Transverse colon (tissue), 4 donors: ENCODE data around the gene WDR27. TPM values are rescaled to one million over a fixed set of nuclear protein-coding genes. Genes with fewer than 3 reads are reported as not detected.

Source experiments
- DNase-seq: peaks from one replicate; pipeline ENCODE4 v3.0.0-alpha.2; 2019
- H3K27ac ChIP-seq, 4 donors: fragments of 200-600 bp; sonication (generic); 2 replicates each; pipeline ENCODE4 v1.5.1; 2016 to 2018; ENCODE audit warnings: inconsistent platforms in 4 of 4
- H3K27me3 ChIP-seq: fragments of 200-600 bp; sonication (generic); 2 replicates; pipeline ENCODE4 v1.5.1; 2017; ENCODE audit warnings: inconsistent platforms
- H3K36me3 ChIP-seq, 4 donors: fragments of 200-600 bp; sonication (generic); 2 replicates each; pipeline ENCODE4 v1.5.1; 2017 to 2019; ENCODE audit warnings: inconsistent platforms in 4 of 4
- H3K4me1 ChIP-seq, 4 donors: fragments of 200-600 bp; sonication (generic); 2 replicates each; pipeline ENCODE4 v1.5.1; 2017 to 2020; ENCODE audit warnings: inconsistent platforms in 4 of 4
- H3K4me3 ChIP-seq, 4 donors: fragments of 200-600 bp; sonication (generic); 1 replicate in 1 of 4; 2 replicates in 3 of 4; pipeline versions ENCODE4 v1.5.1 to v1.6.1; 2017 to 2019; ENCODE audit warnings: inconsistent platforms in 4 of 4
- H3K9me3 ChIP-seq, 2 donors: fragments of 200-600 bp; sonication (generic); 2 replicates each; pipeline ENCODE4 v1.5.1; 2017 to 2019; ENCODE audit warnings: inconsistent platforms in 2 of 2
- EP300 ChIP-seq: sonication (generic); formaldehyde crosslinking; IDR thresholded peaks from one replicate; pipeline ENCODE4 v1.6.1; 2017; ENCODE audit warnings: antibody characterized with exemption, low read depth
- POLR2A ChIP-seq: fragments of 450-650 bp; IDR thresholded peaks from one replicate; pipeline ENCODE4 v1.6.1; 2016; ENCODE audit warnings: antibody characterized with exemption, mild to moderate bottlenecking, moderate library complexity
- POLR2AphosphoS5 ChIP-seq, 3 donors: sonication (generic); formaldehyde crosslinking; IDR thresholded peaks; one replicate each; pipeline ENCODE4 v1.6.1; 2016; ENCODE audit warnings: antibody characterized with exemption in 3 of 3
- WGBS, 2 donors: methylation state at CpG; one replicate each; pipeline ENCODE4 v1.1.5; 2018; ENCODE audit warnings: low coverage in 1 of 2; 5-methylcytosine and 5-hydroxymethylcytosine counted together
- in situ Hi-C, 4 donors: fragments of 200-750 bp; cut with MboI; loops; one replicate each; pipeline versions ENCODE4 v1.15.0 to v1.15.1; 2017; ENCODE audit warnings: low sequenced_read_pairs in 3 of 4, low pct_ligation_motif_present in 1 of 4, low pct_unique_long_range_greater_than_20kb in 1 of 4
- intact Hi-C: fragments of 100-400 bp; cut with DNase I; formaldehyde crosslinking; loops from one replicate; pipeline ENCODE4 v1.15.1; 2023; ENCODE audit warnings: low total_unique reads
- total RNA-seq, 4 donors: library from RNA; depleted of rRNA; stranded (reverse); fragments of >200 nt; gene quantifications; one replicate each; pipeline ENCODE4 v1.1.0, GENCODE V29; 2016
- TF ChIP-seq, protein P1 (sequence below), 5 experiments: fragments of 200-600 bp in 3 of 5; fragments of 450-650 bp in 2 of 5; sonication (generic) in 3 of 5; IDR thresholded peaks; 1 replicate in 2 of 5; 2 replicates in 3 of 5; pipeline ENCODE4 v1.5.1; 2016 to 2017; ENCODE audit warnings: antibody characterized with exemption in 5 of 5, inconsistent platforms in 3 of 5, mild to moderate bottlenecking in 2 of 5, moderate library complexity in 1 of 5

WDR27 gene
- total RNA-seq, 4 donors from 2014 or later = 44.9 to 75.0 (median 57.0) TPM

DNA sequence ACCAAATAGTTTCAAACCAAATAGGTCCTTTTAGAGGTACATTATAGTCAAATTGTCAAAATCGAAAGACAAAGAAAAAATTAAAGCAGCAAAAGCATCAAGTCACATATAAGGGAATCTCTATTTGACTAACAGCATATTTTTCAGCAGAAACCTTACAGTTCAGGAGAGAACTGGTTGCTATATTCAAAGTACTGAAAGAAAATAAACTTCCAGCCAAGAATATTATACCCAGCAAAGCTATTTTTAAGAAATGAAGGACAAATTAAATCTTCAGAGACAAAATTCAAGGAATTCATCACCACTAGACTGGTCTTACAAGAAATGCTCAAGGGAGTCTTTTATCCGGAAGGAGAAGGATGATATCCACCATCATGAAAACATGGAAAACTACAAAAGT, 16.0 kb downstream of the WDR27 start:
- Histone ChIP-seq H3K4me1 (no peaks in the 10 kb centered on the region), H3K4me3 (no peak overlapping the region), H3K27me3 (no peaks in the 10 kb centered on the region), H3K27ac (no peak overlapping the region), H3K36me3 (peaks cover 0 to 34% (median 7%) of the 10 kb centered on the region in 4 donors), H3K9me3 (peaks cover 13 to 23% of the 10 kb centered on the region in 2 donors)
- TF ChIP-seq, protein P1, sequence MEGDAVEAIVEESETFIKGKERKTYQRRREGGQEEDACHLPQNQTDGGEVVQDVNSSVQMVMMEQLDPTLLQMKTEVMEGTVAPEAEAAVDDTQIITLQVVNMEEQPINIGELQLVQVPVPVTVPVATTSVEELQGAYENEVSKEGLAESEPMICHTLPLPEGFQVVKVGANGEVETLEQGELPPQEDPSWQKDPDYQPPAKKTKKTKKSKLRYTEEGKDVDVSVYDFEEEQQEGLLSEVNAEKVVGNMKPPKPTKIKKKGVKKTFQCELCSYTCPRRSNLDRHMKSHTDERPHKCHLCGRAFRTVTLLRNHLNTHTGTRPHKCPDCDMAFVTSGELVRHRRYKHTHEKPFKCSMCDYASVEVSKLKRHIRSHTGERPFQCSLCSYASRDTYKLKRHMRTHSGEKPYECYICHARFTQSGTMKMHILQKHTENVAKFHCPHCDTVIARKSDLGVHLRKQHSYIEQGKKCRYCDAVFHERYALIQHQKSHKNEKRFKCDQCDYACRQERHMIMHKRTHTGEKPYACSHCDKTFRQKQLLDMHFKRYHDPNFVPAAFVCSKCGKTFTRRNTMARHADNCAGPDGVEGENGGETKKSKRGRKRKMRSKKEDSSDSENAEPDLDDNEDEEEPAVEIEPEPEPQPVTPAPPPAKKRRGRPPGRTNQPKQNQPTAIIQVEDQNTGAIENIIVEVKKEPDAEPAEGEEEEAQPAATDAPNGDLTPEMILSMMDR (IDR thresholded peaks at IDR 0.05) = no peak
- TF ChIP-seq POLR2AphosphoS5 (IDR thresholded peaks at IDR 0.05) = no peak
- 92 to 96% methylated on average over 2 of the region's 2 CpGs for WGBS, 2 donors
- in situ Hi-C loops = no loop called here
- DNase-seq = no peak
- intact Hi-C loops = no loop called here

GRCh38 chr6:169684056-169684455, 17.8 kb downstream of the WDR27 start:
- in situ Hi-C loops (no loop called here), intact Hi-C loops (no loop called here)
- no peaks in the 10 kb centered on the region for H3K27me3 ChIP-seq
- DNase-seq = no peak
- peaks cover 13 to 23% of the 10 kb centered on the region in 2 donors for H3K9me3 ChIP-seq
- TF ChIP-seq EP300 = no peak
- no peak for TF ChIP-seq POLR2A
- no peak for TF ChIP-seq POLR2AphosphoS5 (IDR thresholded peaks at IDR 0.05)
- TF ChIP-seq, protein P1 (IDR thresholded peaks at IDR 0.05) = no peak
- 86% methylated on average over 3 of the region's 3 CpGs; no CpG with 5 or more reads in 1 of the 2 donors for WGBS, 2 donors
- H3K4me1 ChIP-seq = no peaks in the 10 kb centered on the region
- no peak overlapping the region for H3K4me3 ChIP-seq
- H3K27ac ChIP-seq = no peak overlapping the region
- peaks cover 0 to 34% (median 7%) of the 10 kb centered on the region in 4 donors for H3K36me3 ChIP-seq

DNA sequence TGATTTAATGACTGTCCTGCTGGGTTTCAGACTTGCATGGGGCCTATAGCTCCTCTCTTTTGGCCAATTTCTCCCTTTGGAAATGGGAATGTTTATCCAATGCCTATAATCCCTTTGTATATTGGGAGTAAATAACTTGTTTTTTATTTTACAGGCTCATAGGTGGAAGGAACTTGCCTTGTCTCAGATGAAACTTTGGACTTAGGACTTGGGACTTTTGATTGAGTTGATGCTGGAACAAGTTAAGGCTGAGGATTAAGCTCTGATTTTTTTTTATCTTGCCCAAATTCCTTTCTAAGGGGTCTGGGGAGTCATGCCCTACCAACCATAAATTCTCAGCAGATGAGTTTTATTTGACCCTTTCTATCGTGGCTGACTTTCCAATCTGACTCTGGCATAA, 23.5 kb downstream of the WDR27 start:
- in situ Hi-C loops = no loop called here
- no peak overlapping the region for H3K27ac ChIP-seq
- H3K9me3 ChIP-seq = no peaks in the 10 kb centered on the region
- no peaks in the 10 kb centered on the region for H3K27me3 ChIP-seq
- no peak for DNase-seq
- no peaks in the 10 kb centered on the region for H3K4me1 ChIP-seq
- intact Hi-C loops = no loop called here
- 36 to 54% methylated on average over 1 of the region's 1 CpG for WGBS, 2 donors
- no peak overlapping the region for H3K4me3 ChIP-seq
- TF ChIP-seq, protein P1 (IDR thresholded peaks at IDR 0.05) = no peak
- TF ChIP-seq POLR2A = no peak
- TF ChIP-seq EP300 = no peak
- TF ChIP-seq POLR2AphosphoS5 (IDR thresholded peaks at IDR 0.05) = no peak
- H3K36me3 ChIP-seq = peaks cover 0 to 4% (median 0%) of the 10 kb centered on the region in 4 donors

- H3K4me3 ChIP-seq = no peak overlapping the region
- H3K36me3 ChIP-seq = peaks cover 0 to 4% (median 0%) of the 10 kb centered on the region in 4 donors
- 89 to 100% methylated on average over 1 of the region's 1 CpG for WGBS, 2 donors
- H3K27ac ChIP-seq = no peak overlapping the region
- intact Hi-C loops = no loop called here
- no peak for DNase-seq
- no peaks in the 10 kb centered on the region for H3K27me3 ChIP-seq
- H3K9me3 ChIP-seq = no peaks in the 10 kb centered on the region
- H3K4me1 ChIP-seq = no peaks in the 10 kb centered on the region
- in situ Hi-C loops = no loop called here
- TF ChIP-seq POLR2AphosphoS5 (IDR thresholded peaks at IDR 0.05) = no peak
- no peak for TF ChIP-seq EP300
- TF ChIP-seq, protein P1 (IDR thresholded peaks at IDR 0.05) = no peak
- TF ChIP-seq POLR2A = no peak
These were observed 24.7 kb downstream of the WDR27 start for GRCh38 chr6:169677096-169677495.
